Central memory CD4-positive, alpha-beta T cell (primary cell): ENCODE data around the gene KIF6.

ENCODE experiments used
- DNase-seq: peaks from one replicate; pipeline ENCODE4 v3.0.0; 2022

Gene KIF6

DNA sequence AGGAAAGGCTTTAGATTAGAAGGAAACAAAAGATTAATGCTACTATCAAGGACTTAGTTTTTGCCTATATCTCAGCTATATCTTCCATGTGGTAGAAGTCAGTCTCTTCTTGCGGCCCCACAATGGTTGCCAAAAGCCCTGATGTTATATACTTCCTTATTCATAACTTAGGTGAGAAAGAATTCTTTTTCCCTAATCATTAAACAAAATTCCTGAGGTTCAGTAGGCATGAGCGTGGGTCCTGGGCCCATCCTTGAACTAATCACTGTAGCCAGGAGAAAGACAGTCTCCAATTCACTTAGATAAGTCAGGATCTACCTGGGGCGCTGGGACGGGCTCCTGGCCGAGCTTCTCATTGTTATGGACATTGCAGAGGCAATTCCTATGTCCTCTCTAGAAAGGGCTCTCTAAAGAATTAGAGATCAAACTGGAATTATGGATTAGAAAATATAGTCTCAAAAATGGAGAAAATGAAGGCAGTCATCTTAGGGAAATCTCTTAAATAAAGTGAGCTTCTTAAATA lies 134.3 kb downstream of the KIF6 start:
- no peak for DNase-seq

DNA sequence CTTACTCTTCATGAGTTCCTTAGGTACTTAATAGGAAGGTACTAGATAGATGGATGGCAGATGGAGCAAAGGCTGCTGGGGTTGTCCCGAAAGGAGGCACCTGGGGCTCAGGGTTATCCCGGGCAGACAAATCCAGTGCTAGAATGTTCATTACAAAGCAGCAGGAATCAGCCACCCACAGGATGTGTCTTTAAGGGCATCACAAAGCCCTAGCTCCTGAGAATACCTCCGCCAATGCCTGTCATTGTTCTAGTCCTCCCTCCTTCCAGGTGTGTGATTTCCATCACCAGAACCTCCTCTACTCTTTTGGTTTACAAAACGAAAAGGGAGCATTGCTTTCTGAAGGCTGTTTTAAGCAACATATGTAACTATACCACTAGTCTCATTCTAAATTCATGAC lies 138.1 kb downstream of the KIF6 start:
- no peak for DNase-seq

- no peak for DNase-seq
These were observed 139.6 kb downstream of the KIF6 start for GRCh38 chr6:39585641-39586040.

DNA sequence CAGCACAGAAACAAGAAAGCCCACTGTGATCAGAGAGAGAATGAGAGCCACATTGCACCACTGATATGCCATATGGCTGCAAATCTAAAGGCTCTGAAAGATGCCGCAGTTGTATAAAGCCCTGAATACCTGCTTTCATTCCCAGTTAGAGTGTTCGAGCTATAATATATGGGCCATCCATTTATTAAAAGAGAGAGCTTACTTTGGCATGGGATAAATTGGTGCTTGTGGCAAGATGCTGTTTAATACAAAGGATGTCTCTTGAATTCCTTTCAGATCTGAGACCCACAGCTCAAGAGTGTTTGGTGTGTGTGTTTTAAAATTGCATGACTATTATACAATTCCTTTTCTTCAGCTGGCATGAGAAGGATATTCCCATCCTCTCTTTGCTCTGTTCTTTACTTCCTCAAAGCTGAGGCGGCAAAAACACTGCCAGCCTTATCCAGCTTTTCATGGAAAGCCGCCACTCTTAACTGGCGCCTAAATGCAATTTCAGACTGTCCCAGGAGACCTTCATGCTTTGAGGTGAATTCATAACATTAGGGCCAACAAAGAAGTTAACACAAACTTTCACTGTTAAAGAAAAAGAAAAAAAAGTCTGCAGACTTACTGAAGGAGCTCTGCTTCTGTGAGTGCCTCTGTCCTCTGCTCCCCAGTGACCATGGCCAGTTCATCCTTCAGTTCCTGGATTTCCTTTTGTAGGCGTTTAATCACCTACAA lies 147.6 kb downstream of the KIF6 start:
- DNase-seq: no peak

DNA sequence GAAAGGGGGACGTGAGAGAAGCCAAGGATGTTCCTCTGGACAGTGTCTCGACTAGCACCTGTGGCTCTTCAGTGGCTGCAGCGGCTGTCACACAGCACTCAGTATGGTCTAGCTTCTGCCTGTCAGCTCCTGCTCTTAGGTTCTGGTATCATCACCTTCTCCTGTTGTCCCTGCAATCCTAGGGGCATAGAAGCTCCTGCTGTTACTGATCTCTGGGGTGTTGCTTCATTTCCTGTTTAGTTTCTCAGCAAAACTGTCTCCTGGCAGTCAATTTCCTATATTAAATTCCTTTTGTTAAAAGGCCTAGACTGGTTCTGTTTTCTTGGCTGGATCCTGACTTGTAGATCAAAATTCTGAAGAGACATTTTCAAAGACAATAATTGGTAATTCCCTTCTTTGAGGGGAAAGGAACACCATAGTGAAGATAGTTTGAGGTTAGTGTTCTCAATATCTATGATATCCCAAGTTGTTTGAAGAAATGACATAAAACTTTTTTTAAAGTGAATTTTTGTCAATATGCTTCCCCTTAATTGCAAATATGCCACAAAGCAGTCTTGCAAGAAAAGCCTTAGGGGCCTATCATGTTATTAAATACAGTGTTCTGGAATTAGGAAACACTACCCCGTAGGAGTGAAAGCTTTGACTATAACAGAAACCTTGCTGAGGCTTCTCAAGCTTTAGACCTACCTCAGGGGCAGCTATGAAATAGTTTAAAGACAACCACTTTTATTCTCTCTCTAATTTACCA lies 148.5 kb downstream of the KIF6 start:
- no peak for DNase-seq

DNA sequence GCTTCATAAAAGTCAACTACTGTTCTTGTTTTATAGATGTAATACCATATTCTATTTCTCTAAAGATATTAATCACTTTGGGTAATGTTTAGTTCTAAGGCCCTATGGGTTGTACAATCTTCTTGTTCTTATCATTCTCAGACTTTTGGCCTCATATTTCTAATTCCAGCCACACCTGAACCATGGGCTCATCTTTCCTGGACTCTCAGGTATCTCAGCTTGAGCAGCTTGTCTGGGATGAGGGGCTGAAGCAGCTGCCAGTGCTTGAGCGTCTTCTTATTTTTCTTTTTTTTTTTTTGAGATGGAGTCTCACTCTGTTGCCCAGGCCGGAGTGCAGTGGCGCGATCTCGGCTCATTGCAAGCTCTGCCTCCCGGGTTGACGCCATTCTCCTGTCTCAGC lies 150.2 kb downstream of the KIF6 start:
- DNase-seq: no peak

- no peak for DNase-seq
These were observed 151.7 kb downstream of the KIF6 start for GRCh38 chr6:39573541-39573940.

DNA sequence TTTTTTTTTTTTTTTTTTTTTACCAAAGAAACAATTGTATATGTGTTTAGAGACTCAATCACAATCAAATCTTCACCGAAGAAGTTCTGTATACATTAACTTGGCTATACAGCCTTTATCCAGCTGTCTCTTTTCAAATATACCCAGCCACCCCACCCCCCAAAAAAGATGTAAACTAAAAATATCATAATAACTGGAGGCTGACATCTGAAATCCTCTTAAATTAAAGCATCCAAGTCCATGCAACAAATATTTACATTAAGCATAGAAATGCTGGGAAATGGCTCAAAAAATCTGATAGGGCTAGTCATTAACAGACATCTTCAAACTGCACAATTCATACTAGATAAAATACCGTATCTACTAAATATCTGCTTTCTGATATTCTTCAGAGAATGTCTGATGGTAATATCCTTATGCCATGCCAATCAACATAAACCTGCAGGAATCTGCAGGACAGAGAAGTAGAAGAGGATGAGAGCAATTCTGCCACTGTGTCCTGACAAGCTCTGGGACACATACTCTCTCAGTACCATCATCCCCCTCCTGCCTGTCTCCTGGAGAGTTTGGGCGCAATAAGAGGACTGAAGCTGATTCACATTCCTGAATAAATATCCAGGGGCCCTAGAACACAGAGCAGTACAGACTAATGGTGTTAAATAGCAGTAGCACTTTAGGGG lies 152.4 kb downstream of the KIF6 start:
- no peak for DNase-seq

GRCh38 chr6:39568896-39569295 lies 156.3 kb downstream of the KIF6 start:
- no peak for DNase-seq

- DNase-seq: no peak
These were observed 158.1 kb downstream of the KIF6 start for GRCh38 chr6:39567091-39567490.

- DNase-seq: no peak
These were observed 158.8 kb downstream of the KIF6 start for GRCh38 chr6:39566456-39566855.

- DNase-seq: no peak
These were observed 159.3 kb downstream of the KIF6 start for GRCh38 chr6:39565956-39566355.

- no peak for DNase-seq
These were observed 161.5 kb downstream of the KIF6 start for GRCh38 chr6:39563566-39564311.

- DNase-seq: no peak
These were observed 163.5 kb downstream of the KIF6 start for GRCh38 chr6:39561536-39562266.

GRCh38 chr6:39560915-39561314 lies 164.3 kb downstream of the KIF6 start:
- DNase-seq: no peak

DNA sequence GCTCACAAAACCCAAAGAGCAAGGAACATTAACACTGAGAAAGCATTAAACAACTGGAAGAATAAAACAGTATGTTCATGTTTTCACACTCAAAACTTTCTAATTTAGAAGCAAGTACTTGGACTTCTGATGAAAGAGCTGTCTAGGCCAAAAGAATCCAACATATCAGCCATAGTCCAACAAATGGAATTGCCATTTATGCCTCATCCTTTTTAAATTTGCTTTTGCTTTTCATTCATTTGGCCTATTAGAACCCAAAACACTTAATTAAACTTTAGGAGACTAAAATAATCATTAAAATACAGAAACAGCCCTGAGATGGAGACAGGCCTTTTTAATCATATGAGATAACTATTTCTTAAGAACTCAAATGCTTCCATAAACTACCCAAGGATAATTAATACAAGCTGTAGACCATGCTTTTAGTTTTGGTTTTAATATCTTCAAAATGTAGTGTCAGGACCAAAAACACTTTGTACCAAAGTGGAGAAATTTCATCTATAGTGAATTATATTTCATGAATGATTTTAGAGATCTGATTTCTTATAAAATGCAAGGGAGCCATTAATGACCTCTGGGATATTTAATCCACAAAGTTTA lies 166.5 kb downstream of the KIF6 start:
- DNase-seq: no peak

GRCh38 chr6:39558079-39558478 lies 167.1 kb downstream of the KIF6 start:
- DNase-seq: no peak

DNA sequence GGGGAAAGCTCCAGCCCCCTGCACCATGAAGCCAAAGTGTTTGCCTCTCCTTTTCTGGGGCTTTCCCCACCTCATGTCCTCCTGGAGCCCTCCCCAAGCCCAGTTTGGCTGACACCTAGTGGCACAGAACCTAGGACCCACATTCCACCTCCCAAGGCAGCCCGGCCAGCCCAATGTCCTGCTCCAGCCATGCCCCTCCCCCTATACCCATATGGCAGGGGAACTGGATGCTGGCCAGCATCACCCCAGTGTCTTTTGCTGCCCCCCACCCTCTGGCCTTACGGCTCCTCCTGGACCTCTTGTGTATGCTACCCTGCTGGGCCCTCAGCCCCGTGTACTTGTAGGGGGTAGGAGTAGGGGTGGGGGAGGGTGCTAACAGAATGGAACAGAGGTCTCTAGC lies 170.1 kb downstream of the KIF6 start:
- DNase-seq: no peak

DNA sequence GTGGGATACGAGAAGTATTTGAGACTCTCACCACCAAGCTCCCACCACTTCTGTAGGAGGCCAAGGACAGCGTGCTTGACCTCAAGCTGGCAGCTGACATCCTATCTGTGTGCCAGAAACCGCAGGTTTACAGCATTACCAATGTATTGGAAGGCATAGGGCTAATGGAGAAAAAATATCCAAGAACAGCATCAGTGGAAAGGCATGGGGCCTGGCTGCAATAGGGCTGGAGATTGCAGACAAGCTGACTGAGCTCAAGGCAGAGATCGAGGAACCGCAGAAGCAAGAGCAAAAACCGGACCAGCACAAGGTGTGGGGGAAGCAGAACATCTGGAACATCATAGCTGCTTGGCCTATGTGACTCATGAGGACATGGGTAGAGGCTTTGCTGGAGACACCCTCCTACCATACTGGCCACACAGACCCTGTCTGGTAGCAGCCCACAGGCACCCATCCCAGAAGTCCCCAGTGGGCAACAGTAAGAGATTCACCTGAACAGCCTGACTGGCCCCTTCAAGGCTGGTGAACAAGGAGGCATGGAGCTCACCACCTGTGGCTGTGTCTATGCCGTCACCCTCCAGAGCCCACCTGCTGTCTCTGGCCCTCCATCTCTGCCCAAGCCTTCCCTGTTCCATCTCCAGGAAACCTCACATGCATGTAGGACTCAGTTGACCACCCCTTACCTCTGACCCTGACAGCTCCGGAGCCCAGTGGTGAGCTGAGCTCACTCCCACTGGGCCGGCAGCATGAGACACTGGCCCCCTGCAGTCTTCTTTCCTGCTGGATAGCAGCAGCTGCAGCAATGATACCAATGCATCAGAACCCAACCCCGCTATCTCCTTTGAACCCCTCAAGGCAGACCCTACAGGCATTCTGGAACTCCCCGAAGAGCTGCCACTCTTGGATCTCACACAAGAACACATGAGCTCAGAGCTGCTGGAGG lies 171.1 kb downstream of the KIF6 start:
- no peak for DNase-seq

- DNase-seq: no peak
These were observed 172.2 kb downstream of the KIF6 start for GRCh38 chr6:39553029-39553428.

DNA sequence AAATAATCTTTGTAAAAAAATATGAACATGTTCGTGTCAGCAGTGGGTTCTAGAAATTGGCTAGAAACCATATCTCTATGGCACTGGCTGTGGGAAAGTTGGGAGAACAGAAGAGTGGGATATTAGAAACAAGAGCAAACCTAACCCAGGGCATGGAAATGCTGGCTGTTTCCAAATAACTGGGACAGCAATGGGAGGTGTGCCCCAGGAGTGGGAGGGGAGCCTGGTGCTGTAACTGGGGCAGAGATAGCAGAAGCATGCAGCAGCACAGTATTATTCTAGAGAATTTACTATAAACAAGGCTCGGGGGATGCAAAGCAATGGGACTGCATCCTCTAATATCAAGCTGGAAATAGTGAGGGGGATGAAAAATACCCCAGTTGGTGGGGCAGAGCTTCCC lies 175.0 kb downstream of the KIF6 start:
- DNase-seq: no peak
